HG02759 (cell line): Measurements from ENCODE around the gene HS3ST1.
"Not testable (repeated sequence)": the region's sequence is repeated elsewhere in the genome, so short reads cannot be mapped to it uniquely, and the experiment has no call there.

Experiments
- ATAC-seq: cut with Tn5 transposase; IDR thresholded peaks from one replicate; pipeline ENCODE4 v1.9.1; 2021; ENCODE audit warnings: mild to moderate bottlenecking, moderate library complexity; ENCODE audit not compliant: unreplicated experiment

HS3ST1 gene

DNA sequence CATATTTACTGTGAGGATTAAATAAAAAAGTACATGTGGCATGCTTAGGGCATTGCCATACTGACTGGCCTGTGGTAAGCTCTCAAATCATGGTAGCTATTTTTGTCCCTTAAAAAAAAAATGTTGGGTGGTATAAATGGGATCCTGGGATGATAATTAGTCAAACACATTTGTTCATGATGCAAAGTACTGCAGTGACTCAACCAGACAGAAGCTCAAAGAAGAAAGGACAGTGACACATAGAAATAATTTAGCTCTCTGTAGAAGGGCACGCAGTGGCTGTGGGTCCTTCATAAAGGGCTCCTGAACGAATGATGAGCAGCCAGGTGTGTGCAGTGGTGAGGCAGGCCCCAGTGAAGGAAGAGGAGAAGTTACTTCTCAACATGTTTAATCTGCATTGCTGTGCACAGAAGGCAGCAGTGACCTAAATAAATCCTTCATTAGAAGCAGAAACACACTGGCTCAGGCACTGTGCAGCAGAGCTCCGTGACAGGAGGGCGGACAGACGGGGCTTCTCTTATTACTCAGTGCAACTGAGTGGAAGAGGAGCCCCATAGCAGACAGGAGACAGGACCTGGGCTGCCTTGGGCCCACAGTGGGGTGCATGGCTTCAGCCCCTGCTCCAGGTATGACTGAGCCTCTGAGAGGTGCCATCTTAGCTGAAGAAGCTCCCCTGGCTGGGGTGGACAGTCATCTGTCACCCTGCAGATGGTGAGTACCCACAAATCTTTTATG lies 20.3 kb downstream of the HS3ST1 start:
- no peak for ATAC-seq

DNA sequence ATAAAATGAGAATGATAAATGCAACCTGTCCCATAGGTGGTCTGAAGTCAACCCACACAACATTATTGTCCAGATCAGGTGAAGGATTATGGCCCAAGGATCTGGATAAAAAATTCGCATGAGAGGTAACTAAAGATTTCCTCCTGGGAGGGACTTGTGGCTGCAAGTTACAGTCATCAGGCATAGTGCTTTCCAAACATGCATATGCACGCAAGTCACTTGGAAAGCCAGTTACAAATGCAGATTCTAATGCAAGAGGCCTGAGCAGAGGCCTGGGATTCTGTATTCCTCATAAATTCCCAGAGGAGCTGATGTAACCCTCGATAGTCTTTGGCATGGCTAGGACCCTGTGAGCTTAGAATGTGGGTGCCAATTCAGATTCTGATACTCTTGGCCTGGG lies 21.1 kb downstream of the HS3ST1 start:
- ATAC-seq: no peak

DNA sequence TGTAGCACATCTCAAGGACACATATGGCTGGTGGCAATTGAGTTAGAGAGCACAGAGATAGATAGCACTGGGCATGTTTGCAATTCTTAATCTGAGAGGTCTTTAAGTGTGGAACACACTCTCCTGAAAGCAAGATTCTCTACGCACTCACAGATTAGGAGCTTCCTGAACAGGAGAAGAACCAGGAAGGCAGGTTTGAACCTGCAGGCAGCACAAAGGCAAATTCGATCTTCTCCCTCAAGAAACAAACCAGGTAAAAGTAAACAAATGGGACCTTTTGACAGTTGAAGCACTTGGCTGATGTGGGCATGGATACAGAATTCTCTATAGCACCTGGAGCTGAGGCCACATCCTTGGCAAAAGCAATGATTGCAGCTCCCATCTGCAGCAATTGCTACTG lies 24.3 kb downstream of the HS3ST1 start:
- no peak for ATAC-seq

DNA sequence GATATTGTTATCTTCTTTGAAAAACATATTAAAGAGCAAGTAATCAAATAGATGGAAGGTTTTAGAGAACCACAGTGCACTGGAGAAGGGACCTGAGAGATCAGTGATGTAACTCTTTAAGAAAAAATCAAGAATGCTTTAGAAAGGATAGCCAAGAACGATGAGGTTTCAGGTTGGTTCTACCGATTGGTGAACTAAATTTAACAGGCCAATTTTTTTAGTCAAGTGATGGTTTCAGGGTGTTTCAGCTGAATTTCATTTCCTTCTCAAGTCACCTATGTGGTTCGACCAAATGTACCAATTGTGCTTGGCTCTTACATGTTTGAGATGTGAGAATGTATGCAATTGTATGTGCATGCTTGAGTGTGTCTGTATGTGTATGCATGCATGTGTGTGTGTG lies 26.5 kb downstream of the HS3ST1 start:
- ATAC-seq: no peak

DNA sequence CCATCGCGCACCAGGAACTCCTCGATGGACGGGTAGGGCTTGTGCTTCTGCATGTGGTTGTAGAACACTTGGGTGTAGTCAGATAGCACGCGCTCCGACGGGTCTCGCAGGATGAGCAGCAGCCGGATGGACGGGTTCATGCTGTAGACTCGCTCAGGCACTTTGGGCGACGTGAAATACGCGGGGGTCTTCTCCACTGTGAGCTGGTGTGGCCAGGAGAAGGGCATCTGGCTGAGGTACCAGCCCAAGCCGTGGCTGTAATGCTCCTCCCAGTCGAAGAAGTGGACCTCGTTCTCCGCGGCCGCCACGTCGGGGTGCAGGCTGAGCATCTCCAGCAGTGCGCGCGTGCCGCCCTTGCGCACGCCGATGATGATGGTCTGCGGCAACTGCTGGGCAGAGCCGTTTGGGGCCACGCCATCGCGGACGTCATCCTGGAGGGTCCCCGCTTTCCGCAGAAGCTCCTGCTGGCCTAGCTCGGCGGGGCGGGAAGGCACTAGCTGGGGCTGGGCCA lies 29.2 kb downstream of the HS3ST1 start:
- no peak for ATAC-seq

DNA sequence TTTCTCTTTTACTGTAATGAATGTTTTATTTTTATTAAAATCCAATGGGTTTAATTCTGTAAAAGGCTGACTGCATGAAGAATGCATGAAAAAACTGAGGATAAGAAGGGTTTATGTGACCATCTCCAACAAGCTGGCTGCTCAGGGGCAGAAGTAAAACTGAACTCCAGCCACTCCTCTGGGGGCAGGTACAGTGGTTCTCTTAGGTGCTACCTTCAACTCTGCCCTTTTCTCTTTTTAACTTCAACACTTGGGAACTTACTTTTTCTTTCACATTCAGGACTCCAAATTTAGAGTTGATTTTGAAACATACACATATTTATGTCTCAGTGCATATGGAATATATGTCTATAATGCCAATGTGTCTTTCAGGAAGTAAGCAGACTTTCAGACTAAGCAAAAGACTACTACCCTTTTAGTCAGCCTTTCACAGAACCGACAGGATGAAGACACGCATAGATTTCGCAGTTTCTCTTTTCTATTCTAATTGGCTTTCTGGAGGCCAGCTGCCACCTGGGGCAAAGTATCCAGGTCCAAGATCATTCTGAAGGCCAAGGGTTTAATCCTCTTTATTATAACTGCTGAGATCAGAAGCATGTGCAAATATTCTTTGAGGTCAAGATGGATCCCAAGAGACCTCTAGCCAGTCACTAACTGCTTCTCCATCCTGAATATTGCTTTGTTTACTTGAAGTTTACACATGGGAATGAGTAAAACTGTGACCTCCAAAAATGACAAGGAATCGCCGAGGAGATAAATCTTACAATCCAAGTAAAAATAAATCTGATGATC lies 30.7 kb downstream of the HS3ST1 start:
- ATAC-seq: no peak

GRCh38 chr4:11397146-11397545 lies 31.5 kb downstream of the HS3ST1 start:
- no peak for ATAC-seq

DNA sequence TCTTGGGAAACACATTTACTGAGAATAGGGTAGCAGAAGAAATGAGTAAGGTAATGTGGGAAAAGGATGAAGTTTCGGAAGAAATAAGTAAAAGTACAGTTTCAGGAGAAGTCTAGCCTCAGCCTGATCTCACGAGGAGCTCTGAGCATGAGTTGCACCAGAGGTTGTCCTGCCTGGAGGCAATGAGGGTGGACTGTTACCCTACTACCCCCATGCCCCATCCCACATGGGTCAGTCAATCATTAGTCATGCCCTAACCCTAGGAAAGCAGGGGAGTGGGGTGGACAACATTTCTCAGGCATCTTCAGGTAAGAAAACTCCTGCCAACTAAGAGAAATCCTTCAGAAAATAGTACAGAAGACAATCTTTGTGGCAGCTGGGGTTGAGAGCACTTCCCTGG lies 35.1 kb downstream of the HS3ST1 start:
- no peak for ATAC-seq

DNA sequence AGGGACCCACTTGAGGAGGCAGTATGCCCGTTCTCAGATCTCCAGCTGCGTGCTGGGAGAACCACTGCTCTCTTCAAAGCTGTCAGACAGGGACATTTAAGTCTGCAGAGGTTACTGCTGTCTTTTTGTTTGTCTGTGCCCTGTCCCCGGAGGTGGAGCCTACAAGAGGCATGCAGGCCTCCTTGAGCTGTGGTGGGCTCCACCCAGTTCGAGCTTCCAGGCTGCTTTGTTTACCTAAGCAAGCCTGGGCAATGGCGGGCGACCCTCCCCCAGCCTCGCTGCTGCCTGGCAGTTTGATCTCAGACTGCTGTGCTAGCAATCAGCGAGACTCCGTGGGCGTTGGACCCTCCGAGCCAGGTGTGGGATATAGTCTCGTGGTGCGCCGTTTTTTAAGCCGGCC lies 44.6 kb downstream of the HS3ST1 start:
- not testable (repeated sequence) for ATAC-seq

GRCh38 chr4:11376571-11376970 lies 52.1 kb downstream of the HS3ST1 start:
- ATAC-seq: no peak

DNA sequence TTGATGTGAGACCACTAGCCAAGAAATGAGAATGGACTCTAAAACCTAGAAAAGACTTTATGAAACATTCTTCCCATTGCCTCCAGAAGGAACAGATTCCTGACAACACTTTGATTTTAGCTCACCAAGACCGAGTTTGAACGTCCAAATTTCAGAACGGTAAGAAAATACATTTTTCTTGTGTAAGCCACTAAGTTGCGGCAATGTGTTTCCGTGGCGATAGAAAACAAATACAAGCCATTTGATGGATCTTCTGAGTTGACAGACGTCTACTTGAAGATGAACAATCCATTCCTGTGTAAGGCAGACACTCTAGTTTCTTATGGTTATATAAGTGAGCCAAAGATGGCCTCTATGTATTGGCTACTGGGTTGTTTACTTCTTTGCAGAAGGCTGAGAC lies 52.5 kb downstream of the HS3ST1 start:
- no peak for ATAC-seq

GRCh38 chr4:11368701-11369115 lies 60.0 kb downstream of the HS3ST1 start:
- ATAC-seq: no peak

GRCh38 chr4:11367371-11367770 lies 61.3 kb downstream of the HS3ST1 start:
- ATAC-seq: no peak

DNA sequence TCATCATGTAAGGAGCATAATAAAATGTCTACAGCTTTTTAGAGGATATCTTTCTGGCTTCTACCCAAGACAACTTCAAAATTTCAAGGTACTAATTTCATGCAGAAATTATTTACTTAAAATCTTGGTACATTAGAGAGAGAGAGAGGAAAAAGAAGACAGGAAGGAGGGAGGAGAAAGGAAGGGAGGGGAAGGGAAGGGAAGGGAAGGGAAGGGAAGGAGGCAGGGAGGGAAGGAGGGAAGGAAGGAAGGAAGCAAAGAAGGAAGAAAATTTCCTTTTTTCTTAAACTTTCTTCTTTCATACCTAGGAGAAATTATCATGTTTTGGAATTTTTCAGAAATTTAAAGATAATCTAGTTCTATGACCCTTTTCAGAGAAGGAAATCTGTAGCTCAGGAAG lies 61.8 kb downstream of the HS3ST1 start:
- no peak for ATAC-seq

GRCh38 chr4:11365039-11365438 lies 63.7 kb downstream of the HS3ST1 start:
- no peak for ATAC-seq

DNA sequence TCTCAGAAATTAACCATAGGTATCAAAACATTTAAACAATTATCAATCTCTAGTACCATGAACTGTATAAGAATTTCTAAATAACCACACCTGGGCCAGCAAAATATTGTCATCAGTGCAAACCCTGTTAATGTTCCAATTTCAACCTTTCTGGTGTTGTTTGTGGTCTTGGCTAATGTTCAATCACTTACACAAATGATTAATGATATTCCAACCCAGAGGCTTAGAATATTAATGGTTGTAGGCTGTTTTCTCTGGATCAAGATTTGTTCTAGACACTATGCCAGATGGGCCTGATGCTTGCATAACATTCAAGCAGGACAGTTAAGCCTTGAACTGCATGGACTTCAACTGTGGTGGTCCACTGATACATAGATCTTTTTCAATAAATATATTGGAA lies 69.1 kb downstream of the HS3ST1 start:
- ATAC-seq: no peak

GRCh38 chr4:11355226-11355625 lies 73.5 kb downstream of the HS3ST1 start:
- no peak for ATAC-seq

DNA sequence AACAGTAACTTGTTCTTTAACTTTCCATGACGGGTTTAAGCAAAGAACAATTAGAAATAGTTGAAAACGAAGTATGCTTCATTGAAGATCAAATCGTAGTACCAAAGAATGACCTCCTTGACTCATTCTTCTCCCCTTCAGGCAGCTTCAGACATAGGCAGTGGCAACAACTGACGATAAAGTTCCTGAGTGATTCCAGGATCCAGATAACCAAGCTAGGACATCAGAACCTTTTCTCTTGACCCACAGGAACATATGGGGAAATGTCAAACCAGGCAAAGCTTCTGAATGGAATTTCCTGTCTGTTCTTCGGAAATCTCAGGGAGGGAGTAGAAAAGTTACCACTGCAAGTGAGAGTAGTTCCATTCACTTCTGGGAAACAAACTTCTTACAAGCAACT lies 74.2 kb downstream of the HS3ST1 start:
- no peak for ATAC-seq

- no peak for ATAC-seq
Observed at GRCh38 chr4:11348449-11349088, 80.1 kb downstream of the HS3ST1 start.

DNA sequence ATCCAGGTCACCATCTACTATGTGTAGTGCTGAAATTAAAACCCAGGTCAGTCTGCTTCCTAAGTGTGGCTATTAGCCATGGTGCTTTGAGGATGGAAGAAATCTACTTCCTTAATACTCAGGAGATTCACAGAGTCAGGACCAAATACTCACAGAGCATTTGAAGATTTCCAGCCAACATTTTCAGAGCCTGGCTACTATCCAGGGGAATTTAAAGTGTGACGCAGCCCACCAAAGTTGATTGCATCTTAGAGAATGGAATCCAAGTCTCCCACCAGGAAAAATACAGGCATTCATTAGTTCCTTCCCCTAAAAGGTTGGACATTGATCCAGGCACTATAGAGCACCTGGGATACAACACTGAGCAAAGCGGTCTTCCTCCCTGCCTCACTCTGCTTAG lies 83.8 kb downstream of the HS3ST1 start:
- ATAC-seq: no peak

GRCh38 chr4:11343536-11343935 lies 85.2 kb downstream of the HS3ST1 start:
- no peak for ATAC-seq
